SK-N-SH treated with all-trans-retinoic acid at 6 μM for 48 hours (cell line): ENCODE results near the gene KIF24.
"Not testable (repeated sequence)": the region's sequence is repeated elsewhere in the genome, so short reads cannot be mapped to it uniquely, and the experiment has no call there.

ENCODE experiments used
- ATAC-seq: fragments of 200-7000 bp; cut with Tn5 transposase; 3 replicates; pipeline ENCODE4 v1.9.1; 2020; ENCODE audit warnings: mild to moderate bottlenecking, moderate library complexity
- ARNTL ChIP-seq: fragments of 450-650 bp; formaldehyde crosslinking; IDR thresholded peaks from 2 replicates; pipeline ENCODE4 v1.5.0; 2020; ENCODE audit warnings: low read depth, mild to moderate bottlenecking, moderate library complexity, borderline replicate concordance
- BACH2 ChIP-seq: fragments of 250-450 bp; sonication (Bioruptor Pico); IDR thresholded peaks from 2 replicates; pipeline ENCODE4 v1.9.0; 2021; ENCODE audit warnings: mild to moderate bottlenecking, borderline replicate concordance
- CSDC2 ChIP-seq: fragments of 250-450 bp; sonication (Bioruptor Pico); IDR thresholded peaks from 2 replicates; pipeline ENCODE4 v1.5.0; 2020; ENCODE audit warnings: mild to moderate bottlenecking, moderate library complexity
- CSRNP3 ChIP-seq: fragments of 250-450 bp; sonication (Bioruptor Pico); IDR thresholded peaks from 2 replicates; pipeline ENCODE4 v1.5.1; 2021; ENCODE audit warnings: mild to moderate bottlenecking, moderate library complexity
- ESRRG ChIP-seq: fragments of 250-450 bp; sonication (Bioruptor Pico); IDR thresholded peaks from 2 replicates; pipeline ENCODE4 v1.6.1; 2021; ENCODE audit warnings: mild to moderate bottlenecking
- GLIS3 ChIP-seq: fragments of 250-450 bp; sonication (Bioruptor Pico); IDR thresholded peaks from 2 replicates; pipeline ENCODE4 v1.5.0; 2020; ENCODE audit warnings: mild to moderate bottlenecking, moderate library complexity
- ISL1 ChIP-seq: fragments of 250-450 bp; sonication (Bioruptor Pico); IDR thresholded peaks from 2 replicates; pipeline ENCODE4 v2.1.2; 2022; ENCODE audit warnings: mild to moderate bottlenecking, moderate library complexity
- OSR1 ChIP-seq: fragments of 250-450 bp; sonication (Bioruptor Pico); IDR thresholded peaks from 2 replicates; pipeline ENCODE4 v1.8.0; 2022; ENCODE audit warnings: moderate library complexity, mild to moderate bottlenecking, inconsistent platforms
- POU6F1 ChIP-seq: fragments of 250-450 bp; sonication (Bioruptor Pico); IDR thresholded peaks from 2 replicates; pipeline ENCODE4 v1.8.0; 2021; ENCODE audit warnings: low read depth, mild to moderate bottlenecking, moderate library complexity, borderline replicate concordance
- PPARA ChIP-seq: fragments of 250-450 bp; sonication (Bioruptor Pico); IDR thresholded peaks from 2 replicates; pipeline ENCODE4 v1.5.0; 2020; ENCODE audit warnings: mild to moderate bottlenecking, borderline replicate concordance
- RARB ChIP-seq: fragments of 250-450 bp; sonication (Bioruptor Pico); IDR thresholded peaks from 2 replicates; pipeline ENCODE4 v1.8.0; 2021; ENCODE audit warnings: mild to moderate bottlenecking, moderate library complexity
- SNAI2 ChIP-seq: fragments of 250-450 bp; sonication (Bioruptor Pico); IDR thresholded peaks from 2 replicates; pipeline ENCODE4 v1.5.0; 2020; ENCODE audit warnings: mild to moderate bottlenecking, moderate library complexity
- TOX ChIP-seq: fragments of 250-450 bp; sonication (Bioruptor Pico); IDR thresholded peaks from 2 replicates; pipeline ENCODE4 v1.8.0; 2021; ENCODE audit warnings: mild to moderate bottlenecking, moderate library complexity, borderline replicate concordance
- TSHZ2 ChIP-seq: fragments of 250-450 bp; sonication (Bioruptor Pico); IDR thresholded peaks from 2 replicates; pipeline ENCODE4 v1.5.0; 2020; ENCODE audit warnings: mild to moderate bottlenecking, moderate library complexity
- ZC3H10 ChIP-seq: fragments of 250-450 bp; sonication (Bioruptor Pico); IDR thresholded peaks from 2 replicates; pipeline ENCODE4 v1.5.1; 2021; ENCODE audit warnings: mild to moderate bottlenecking, moderate library complexity
- ZFP3 ChIP-seq: fragments of 250-450 bp; sonication (Bioruptor Pico); IDR thresholded peaks from 2 replicates; pipeline ENCODE4 v1.5.0; 2020; ENCODE audit warnings: mild to moderate bottlenecking, moderate library complexity
- ZFP30 ChIP-seq: fragments of 450-650 bp; formaldehyde crosslinking; IDR thresholded peaks from 2 replicates; pipeline ENCODE4 v1.5.0; 2022; ENCODE audit warnings: mild to moderate bottlenecking, moderate library complexity
- ZNF565 ChIP-seq: fragments of 450-650 bp; formaldehyde crosslinking; conservative IDR thresholded peaks from 2 replicates; pipeline ENCODE4 v1.5.0; 2020; ENCODE audit warnings: low read depth, mild to moderate bottlenecking, moderate library complexity
- ZNF70 ChIP-seq: fragments of 450-650 bp; formaldehyde crosslinking; IDR thresholded peaks from 2 replicates; pipeline ENCODE4 v1.5.0; 2020; ENCODE audit warnings: mild to moderate bottlenecking, moderate library complexity

Gene KIF24

GRCh38 chr9:34362614-34363214 is 33.6 kb upstream of the KIF24 start:
- TF ChIP-seq ZFP3 (no peak), RARB (CRISPR knock-in tag) (no peak), TOX (CRISPR knock-in tag) (no peak), CSRNP3 (CRISPR knock-in tag) (no peak), SNAI2 (no peak), POU6F1 (CRISPR knock-in tag) (no peak), PPARA (CRISPR knock-in tag) (no peak)
- no peak for ATAC-seq

- not testable (repeated sequence) for ATAC-seq
These were observed 23.9 kb upstream of the KIF24 start for GRCh38 chr9:34352957-34353356.

- ATAC-seq, result not testable (repeated sequence)
These were observed 23.1 kb upstream of the KIF24 start for GRCh38 chr9:34352122-34352652.

GRCh38 chr9:34349324-34349723 is 20.3 kb upstream of the KIF24 start:
- TF ChIP-seq BACH2 (CRISPR knock-in tag), result no peak
- no peak for TF ChIP-seq RARB (CRISPR knock-in tag)
- no peak for TF ChIP-seq ESRRG
- no peak for TF ChIP-seq ARNTL
- no peak for TF ChIP-seq SNAI2
- no peak for TF ChIP-seq GLIS3 (CRISPR knock-in tag)
- TF ChIP-seq POU6F1 (CRISPR knock-in tag), result no peak
- TF ChIP-seq PPARA (CRISPR knock-in tag), result no peak
- no peak for TF ChIP-seq OSR1
- TF ChIP-seq CSRNP3 (CRISPR knock-in tag), result no peak
- no peak for TF ChIP-seq ZNF70 (CRISPR knock-in tag)
- TF ChIP-seq ZC3H10 (CRISPR knock-in tag), result no peak
- no peak for TF ChIP-seq CSDC2
- no peak for TF ChIP-seq TSHZ2 (CRISPR knock-in tag)
- TF ChIP-seq ZFP3, result no peak
- TF ChIP-seq ISL1 (CRISPR knock-in tag), result no peak
- no peak for TF ChIP-seq ZNF565 (CRISPR knock-in tag)
- TF ChIP-seq ZFP30, result no peak
- no peak for ATAC-seq
